Esophagus squamous epithelium (tissue), 5 donors: ENCODE measurements around the gene PTPRN. TPM values are rescaled to one million over a fixed set of nuclear protein-coding genes. Genes with fewer than 3 reads are reported as not detected.
"Not testable (repeated sequence)": the region's sequence is repeated elsewhere in the genome, so short reads cannot be mapped to it uniquely, and the experiment has no call there.

Experiments
- DNase-seq: peaks from one replicate; lab custom pipeline; 2025; lab: John Stamatoyannopoulos, UW
- H3K27ac ChIP-seq, 4 donors: fragments of 200-600 bp; sonication (generic); one replicate each; pipeline ENCODE4 v1.5.1; 2016 to 2019; ENCODE audit warnings: mild to moderate bottlenecking in 1 of 4
- H3K27me3 ChIP-seq, 4 donors: fragments of 200-600 bp; sonication (generic); 1 replicate in 3 of 4; 2 replicates in 1 of 4; pipeline versions ENCODE4 v1.5.1 to v1.6.0; 2017 to 2021; ENCODE audit warnings: antibody characterized with exemption in 1 of 4
- H3K36me3 ChIP-seq, 3 donors: fragments of 200-600 bp; sonication (generic); one replicate each; pipeline ENCODE4 v1.5.1; 2016 to 2019
- H3K4me1 ChIP-seq, 3 donors: fragments of 200-600 bp; sonication (generic); one replicate each; pipeline ENCODE4 v1.5.1; 2017 to 2019
- H3K4me3 ChIP-seq, 4 donors: fragments of 200-600 bp; sonication (generic); 1 replicate in 3 of 4; 2 replicates in 1 of 4; pipeline ENCODE4 v1.5.1; 2016 to 2019; ENCODE audit warnings: mild to moderate bottlenecking in 2 of 4, moderate library complexity in 1 of 4
- H3K9me3 ChIP-seq, 3 donors: fragments of 200-600 bp; sonication (generic); one replicate each; pipeline ENCODE4 v1.5.1; 2016 to 2019
- POLR2A ChIP-seq, 4 donors: fragments of 450-650 bp; IDR thresholded peaks; one replicate each; pipeline ENCODE4 v1.6.1; 2017; ENCODE audit warnings: antibody characterized with exemption in 4 of 4, mild to moderate bottlenecking in 4 of 4, moderate library complexity in 3 of 4
- WGBS, 2 donors: methylation state at CpG; one replicate each; pipeline ENCODE4 v1.1.5; 2018; 5-methylcytosine and 5-hydroxymethylcytosine counted together
- intact Hi-C: fragments of 100-400 bp; cut with DNase I; formaldehyde crosslinking; loops from one replicate; pipeline ENCODE4 v1.15.0; 2022
- total RNA-seq, 4 donors: library from RNA; depleted of rRNA; stranded (reverse); fragments of >200 nt; gene quantifications; one replicate each; pipeline ENCODE4 v1.1.0, GENCODE V29; 2016
- TF ChIP-seq, protein P1 (sequence below), 6 experiments: fragments of 450-650 bp in 4 of 6; fragments of 200-600 bp in 2 of 6; sonication (generic) in 2 of 6; IDR thresholded peaks; one replicate each; pipeline ENCODE4 v1.5.1; 2016 to 2019; ENCODE audit warnings: antibody characterized with exemption in 6 of 6, mild to moderate bottlenecking in 4 of 6, moderate library complexity in 4 of 6
- donor health status: DM: yes; HTN: yes; CAD: no.

Gene PTPRN
- total RNA-seq, 4 donors from 2014 or later = not detected

DNA sequence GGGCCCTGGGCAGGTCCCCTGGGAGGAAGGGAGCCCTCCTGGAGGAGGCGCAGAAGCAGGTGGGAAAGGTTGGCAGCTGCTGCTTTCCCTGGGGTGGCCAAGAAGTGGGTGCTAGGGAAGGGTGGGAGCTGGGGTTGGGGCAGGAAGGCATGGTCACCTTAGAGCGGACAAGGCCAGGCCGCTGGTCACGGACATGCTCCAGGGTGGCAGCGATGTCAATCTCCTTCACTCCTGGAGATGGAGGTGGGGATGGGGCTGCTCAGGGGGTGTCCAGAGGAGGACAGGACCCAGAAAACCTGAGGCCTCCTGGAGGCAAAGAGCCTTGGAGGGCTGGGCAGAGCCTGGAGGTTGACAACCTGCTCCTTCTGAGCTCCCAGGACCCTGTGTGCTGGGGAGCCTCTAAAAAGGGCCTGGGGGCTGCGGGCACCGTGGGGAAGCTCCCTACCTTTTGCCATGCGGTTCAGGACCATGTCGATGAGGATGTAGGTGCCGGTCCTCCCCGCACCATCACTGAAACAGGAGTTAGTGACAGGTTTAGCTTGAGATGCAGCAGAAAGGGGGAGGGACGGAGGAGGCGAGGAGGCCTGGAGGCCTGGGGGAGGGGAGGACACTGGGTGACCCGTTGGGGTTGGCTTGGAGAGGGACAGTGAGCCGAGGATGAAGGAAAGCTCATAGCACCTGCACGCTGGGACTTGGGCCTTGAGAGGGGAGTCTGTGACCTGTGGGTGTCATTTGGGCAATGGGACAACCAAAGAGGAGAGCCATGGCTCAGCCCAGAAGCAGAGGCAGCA is 18.6 kb downstream of the PTPRN start:
- Histone ChIP-seq H3K4me3 (no peak overlapping the region), H3K27ac (peak overlapping the region in 3 of 4 donors; percentile 76 to 86 (median 79)), H3K36me3 (peaks cover 0 to 4% (median 0%) of the 10 kb centered on the region in 3 donors), H3K9me3 (no peaks in the 10 kb centered on the region), H3K4me1 (peaks cover 28 to 66% (median 40%) of the 10 kb centered on the region in 3 donors), H3K27me3 (no peaks in the 10 kb centered on the region)
- DNase-seq = no peak
- TF ChIP-seq, protein P1, sequence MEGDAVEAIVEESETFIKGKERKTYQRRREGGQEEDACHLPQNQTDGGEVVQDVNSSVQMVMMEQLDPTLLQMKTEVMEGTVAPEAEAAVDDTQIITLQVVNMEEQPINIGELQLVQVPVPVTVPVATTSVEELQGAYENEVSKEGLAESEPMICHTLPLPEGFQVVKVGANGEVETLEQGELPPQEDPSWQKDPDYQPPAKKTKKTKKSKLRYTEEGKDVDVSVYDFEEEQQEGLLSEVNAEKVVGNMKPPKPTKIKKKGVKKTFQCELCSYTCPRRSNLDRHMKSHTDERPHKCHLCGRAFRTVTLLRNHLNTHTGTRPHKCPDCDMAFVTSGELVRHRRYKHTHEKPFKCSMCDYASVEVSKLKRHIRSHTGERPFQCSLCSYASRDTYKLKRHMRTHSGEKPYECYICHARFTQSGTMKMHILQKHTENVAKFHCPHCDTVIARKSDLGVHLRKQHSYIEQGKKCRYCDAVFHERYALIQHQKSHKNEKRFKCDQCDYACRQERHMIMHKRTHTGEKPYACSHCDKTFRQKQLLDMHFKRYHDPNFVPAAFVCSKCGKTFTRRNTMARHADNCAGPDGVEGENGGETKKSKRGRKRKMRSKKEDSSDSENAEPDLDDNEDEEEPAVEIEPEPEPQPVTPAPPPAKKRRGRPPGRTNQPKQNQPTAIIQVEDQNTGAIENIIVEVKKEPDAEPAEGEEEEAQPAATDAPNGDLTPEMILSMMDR (IDR thresholded peaks at IDR 0.05) = no peak
- no peak for TF ChIP-seq POLR2A (IDR thresholded peaks at IDR 0.05)
- intact Hi-C loops = no loop called here
- WGBS, 2 donors = 75 to 84% methylated on average over 11 to 15 of the region's 16 CpGs

DNA sequence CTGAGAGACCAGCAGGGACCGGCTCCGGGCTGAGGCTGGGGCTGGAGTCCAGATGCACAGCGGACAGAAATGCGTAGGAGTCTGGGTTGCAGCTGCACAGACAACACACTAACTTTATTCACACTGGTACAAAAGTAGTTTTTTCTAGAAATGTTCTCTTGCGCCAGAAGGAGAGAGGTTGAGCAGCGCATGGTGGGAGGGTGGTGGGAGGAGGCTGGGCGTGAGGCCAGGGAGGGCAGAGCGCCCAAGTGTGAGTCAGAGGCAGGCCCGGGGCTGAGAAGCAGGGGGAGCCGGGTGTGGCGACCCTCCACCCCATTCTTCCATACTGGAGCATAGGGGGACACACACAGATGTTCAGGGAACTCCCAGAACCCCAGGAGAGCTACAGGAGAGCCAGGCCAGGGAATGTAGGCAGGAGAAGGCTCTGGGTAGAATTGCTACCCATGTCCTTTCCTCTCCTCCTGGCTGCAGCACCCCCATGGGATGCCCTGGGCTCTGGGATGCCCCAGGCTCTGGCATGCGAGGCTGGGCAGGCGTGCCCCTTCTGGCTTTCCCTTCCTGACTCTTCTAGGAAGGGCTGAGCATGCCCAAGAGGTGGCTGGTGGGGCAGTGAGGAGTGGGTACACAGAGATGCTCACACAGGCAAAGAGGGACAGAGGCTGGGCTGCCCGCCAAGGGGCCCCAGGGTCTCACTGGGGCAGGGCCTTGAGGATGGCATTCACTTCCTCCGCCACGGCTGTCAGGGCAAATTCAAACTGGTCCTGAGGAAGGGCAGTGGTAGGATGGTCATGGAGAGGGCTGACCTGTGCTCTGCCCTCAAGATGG is 19.5 kb downstream of the PTPRN start:
- TF ChIP-seq, protein P1 (IDR thresholded peaks at IDR 0.05) = no peak
- no peak for TF ChIP-seq POLR2A (IDR thresholded peaks at IDR 0.05)
- WGBS, 2 donors = 0 to 8% methylated on average over 4 to 9 of the region's 16 CpGs
- DNase-seq = no peak
- H3K36me3 ChIP-seq = peaks cover 0 to 12% (median 0%) of the 10 kb centered on the region in 3 donors
- peaks cover 34 to 67% (median 44%) of the 10 kb centered on the region in 3 donors for H3K4me1 ChIP-seq
- intact Hi-C loops = no loop called here
- H3K9me3 ChIP-seq = no peaks in the 10 kb centered on the region
- no peak overlapping the region for H3K4me3 ChIP-seq
- H3K27me3 ChIP-seq = no peaks in the 10 kb centered on the region
- peak overlapping the region; percentile 3 to 86 (median 78) for H3K27ac ChIP-seq

DNA sequence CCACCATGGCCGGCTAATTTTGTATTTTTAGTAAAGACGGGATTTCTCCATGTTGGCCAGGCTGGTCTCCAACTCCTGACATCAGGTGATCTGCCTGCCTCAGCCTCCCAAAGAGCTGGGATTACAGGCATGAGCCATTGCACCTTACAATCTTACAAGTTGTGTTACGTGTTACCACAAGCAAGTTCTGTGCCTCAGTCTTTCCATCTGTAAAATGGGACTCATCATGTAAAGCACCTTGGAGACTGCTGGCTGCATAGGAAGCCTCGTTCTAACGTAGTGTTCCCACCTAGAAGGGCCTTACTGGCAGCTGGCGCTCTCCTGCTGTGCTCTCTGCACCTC is 20.0 kb downstream of the PTPRN start:
- H3K27ac ChIP-seq = peak overlapping the region in 3 of 4 donors; percentile 76 to 86 (median 79)
- 60 to 76% methylated on average over 3 to 5 of the region's 6 CpGs for WGBS, 2 donors
- intact Hi-C loops = no loop called here
- DNase-seq = no peak
- H3K36me3 ChIP-seq = peaks cover 0 to 18% (median under 1%) of the 10 kb centered on the region in 3 donors
- H3K4me3 ChIP-seq = no peak overlapping the region
- H3K27me3 ChIP-seq = no peaks in the 10 kb centered on the region
- H3K4me1 ChIP-seq = peaks cover 29 to 66% (median 46%) of the 10 kb centered on the region in 3 donors
- TF ChIP-seq, protein P1 (IDR thresholded peaks at IDR 0.05) = no peak
- TF ChIP-seq POLR2A (IDR thresholded peaks at IDR 0.05) = no peak
- no peaks in the 10 kb centered on the region for H3K9me3 ChIP-seq

DNA sequence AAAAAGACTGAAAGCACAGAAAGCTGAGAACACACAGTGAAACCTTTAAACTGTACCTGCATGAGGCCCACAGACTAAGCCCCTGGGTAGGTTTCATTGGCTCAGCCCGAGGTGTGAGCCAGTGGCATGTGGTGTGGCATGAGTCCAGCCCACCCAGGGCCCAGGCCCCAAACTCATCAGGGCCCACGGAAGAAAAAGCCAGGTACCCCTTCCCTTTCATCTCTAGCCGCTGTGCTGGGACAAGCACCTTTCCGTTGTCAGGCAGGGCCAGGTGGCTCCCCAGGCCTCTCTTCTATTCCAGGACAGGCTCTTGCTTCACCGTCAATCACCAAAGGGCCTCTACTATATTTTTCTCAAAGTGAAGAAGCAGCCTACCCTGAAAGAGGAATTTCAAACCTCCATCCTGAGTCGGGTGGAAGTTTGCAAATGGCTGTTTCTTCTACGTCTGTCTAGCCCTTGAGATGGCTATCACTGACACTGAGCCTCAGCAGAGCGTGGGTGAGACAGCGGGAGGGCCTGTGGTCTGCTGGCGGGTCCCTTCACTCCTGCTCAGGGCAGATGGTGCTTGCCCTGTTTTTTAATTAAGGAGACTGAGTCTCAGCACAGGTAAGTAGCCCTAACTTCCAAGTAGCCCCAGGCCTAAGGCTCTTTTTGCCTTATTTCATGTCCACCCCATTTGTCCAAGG is 21.5 kb downstream of the PTPRN start:
- Histone ChIP-seq H3K36me3 (peaks cover 0 to 32% (median 6%) of the 10 kb centered on the region in 3 donors), H3K9me3 (no peaks in the 10 kb centered on the region), H3K27ac (peak overlapping the region; percentile 48 to 84 (median 72)), H3K27me3 (no peaks in the 10 kb centered on the region), H3K4me1 (peaks cover 27 to 74% (median 44%) of the 10 kb centered on the region in 3 donors), H3K4me3 (no peak overlapping the region)
- intact Hi-C loops = no loop called here
- DNase-seq = no peak
- TF ChIP-seq, protein P1 (IDR thresholded peaks at IDR 0.05) = no peak
- no peak for TF ChIP-seq POLR2A (IDR thresholded peaks at IDR 0.05)
- 74 to 86% methylated on average over 4 to 9 of the region's 10 CpGs for whole genome bisulfite sequencing, 2 donors

DNA sequence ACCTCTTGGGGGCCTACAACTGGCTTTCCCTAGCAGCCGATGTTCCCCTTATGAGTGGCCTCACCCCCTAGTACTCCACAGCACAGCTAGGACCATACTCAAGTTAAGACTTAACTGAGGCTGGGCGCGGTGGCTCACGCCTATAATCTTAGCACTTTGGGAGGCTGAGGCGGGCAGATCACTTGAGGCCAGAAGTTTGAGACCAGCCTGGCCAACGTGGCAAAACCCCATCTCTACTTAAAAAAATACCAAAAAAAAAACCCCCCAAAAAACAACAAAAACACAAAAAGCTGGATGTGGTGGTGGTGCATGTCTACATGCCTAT is 22.1 kb downstream of the PTPRN start:
- peaks cover 0 to 38% (median 6%) of the 10 kb centered on the region in 3 donors for H3K36me3 ChIP-seq
- DNase-seq, H3K27me3 ChIP-seq, H3K9me3 ChIP-seq, intact Hi-C loops, H3K4me3 ChIP-seq: not testable (repeated sequence)
- H3K4me1 ChIP-seq = peaks cover 27 to 78% (median 44%) of the 10 kb centered on the region in 3 donors
- 65 to 71% methylated on average over 2 to 4 of the region's 6 CpGs for WGBS, 2 donors
- H3K27ac ChIP-seq = peak overlapping the region; percentile 66 to 86 (median 82)
